GM21528 (cell line): ENCODE measurements around the gene PCBD2.
"Not testable (repeated sequence)": the region's sequence is repeated elsewhere in the genome, so short reads cannot be mapped to it uniquely, and the experiment has no call there.

ENCODE experiments used
- ATAC-seq: cut with Tn5 transposase; IDR thresholded peaks from one replicate; pipeline ENCODE4 v1.9.1; 2021; ENCODE audit warnings: mild to moderate bottlenecking, moderate library complexity; ENCODE audit not compliant: unreplicated experiment, low FRiP score

PCBD2 gene

DNA sequence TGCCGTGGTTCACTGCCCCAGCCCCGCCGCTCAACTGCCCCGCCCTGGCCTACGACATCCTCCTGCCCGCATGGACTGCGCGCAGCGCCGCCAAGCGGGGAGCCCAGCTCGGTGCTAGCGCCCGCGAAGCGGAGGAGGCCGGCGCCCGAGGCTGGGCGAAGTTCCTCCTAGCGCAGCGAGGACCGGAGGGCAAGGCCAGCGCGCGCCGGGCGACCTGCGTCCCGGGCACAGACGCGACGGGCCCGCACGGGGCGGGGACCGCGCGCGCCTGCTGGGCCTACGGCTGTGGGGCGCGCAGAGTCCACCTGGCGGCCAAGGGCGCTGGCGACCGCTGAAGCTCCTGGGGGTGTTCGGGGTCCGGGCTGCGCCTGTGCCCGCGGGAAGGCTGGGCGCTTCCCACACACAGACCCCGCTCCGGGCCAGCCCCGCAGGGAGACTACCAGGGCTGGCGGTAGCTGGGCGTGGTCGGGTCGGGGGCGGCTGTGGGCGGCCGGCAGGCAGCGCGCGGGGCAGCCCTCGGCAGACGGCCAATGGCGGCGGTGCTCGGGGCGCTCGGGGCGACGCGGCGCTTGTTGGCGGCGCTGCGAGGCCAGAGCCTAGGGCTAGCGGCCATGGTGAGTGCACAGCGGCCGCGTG lies at the start of gene PCBD2:
PCBD2 (plus strand) TSS at position 522 of the 636 bp plus-strand sequence; CDS start at position 531, 9 bp downstream.
- ATAC-seq, result peak; percentile 70

DNA sequence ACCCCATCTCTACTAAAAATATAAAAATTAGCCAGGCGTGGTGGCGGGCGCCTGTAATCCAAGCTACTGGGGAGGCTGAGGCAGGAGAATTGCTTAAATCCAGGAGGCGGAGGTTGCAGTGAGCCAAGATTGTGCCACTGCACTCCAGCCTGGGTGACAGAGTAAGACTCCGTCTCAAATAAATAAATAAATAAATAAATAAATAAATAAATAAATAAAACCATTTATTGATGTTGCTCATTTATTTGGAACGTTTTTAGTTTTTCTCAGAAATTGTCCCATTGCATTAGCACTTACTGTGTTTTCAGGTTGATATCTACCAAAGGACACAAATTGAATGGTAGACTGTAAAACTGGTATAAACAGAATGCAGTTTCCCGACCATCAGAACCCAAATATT lies 48.5 kb upstream of the PCBD2 start:
- ATAC-seq, result not testable (repeated sequence)

DNA sequence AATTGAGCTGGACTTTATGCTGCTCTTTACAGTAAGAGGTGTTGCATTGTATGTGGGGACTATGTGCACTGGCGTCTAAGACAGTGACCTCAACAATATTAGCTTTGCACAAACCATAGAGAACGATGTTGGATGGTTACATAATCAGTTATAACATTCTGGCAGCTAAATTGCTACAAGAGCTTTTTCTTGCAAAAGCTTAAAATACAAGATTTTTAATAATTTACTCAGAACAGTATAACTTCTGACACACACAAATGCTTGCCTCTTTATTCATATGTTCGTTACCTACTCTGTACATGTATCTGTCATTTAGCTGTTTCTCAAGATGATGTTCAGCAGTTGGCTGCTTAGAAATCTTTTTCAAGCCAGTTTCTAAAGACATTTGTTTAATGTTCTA lies 47.5 kb upstream of the PCBD2 start:
- no peak for ATAC-seq

DNA sequence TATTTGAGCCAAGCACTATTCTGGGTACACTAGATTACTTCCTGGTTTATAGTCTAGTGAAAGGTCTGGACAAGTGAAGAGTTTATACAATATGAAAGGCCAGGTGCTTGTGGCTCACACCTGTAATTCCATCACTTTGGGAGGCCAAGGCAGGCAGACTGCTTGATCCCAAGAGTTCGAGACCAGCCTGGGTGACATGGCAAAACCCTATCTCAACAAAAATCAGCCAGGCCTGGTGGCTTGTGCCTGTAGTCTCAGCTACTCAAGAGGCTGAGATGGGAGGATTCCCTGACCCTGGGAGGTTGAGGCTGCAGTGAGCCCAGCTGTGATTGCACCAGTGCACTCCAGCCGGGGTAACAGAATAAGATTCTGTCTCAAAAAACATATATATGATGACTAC lies 40.2 kb upstream of the PCBD2 start:
- ATAC-seq, result no peak

DNA sequence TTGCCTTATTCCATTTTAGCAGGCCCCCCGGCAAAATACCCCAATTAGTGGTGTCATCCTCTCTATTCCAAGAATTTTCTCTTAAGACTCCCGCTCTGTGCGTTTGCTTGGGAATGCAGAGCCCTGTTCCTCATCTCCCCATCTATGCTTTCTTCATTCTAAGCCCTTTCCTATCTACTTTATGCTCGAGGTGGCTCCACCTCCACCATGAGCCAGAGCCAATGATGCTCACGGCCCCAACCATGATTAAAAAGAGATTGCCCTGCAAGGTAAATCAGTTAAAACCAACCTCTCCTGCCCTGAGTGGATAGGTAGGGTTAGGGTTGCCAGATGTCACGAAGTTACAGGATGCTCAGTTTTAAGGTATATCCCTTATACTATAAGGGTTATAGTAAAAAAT lies 31.4 kb upstream of the PCBD2 start:
- ATAC-seq, result no peak

DNA sequence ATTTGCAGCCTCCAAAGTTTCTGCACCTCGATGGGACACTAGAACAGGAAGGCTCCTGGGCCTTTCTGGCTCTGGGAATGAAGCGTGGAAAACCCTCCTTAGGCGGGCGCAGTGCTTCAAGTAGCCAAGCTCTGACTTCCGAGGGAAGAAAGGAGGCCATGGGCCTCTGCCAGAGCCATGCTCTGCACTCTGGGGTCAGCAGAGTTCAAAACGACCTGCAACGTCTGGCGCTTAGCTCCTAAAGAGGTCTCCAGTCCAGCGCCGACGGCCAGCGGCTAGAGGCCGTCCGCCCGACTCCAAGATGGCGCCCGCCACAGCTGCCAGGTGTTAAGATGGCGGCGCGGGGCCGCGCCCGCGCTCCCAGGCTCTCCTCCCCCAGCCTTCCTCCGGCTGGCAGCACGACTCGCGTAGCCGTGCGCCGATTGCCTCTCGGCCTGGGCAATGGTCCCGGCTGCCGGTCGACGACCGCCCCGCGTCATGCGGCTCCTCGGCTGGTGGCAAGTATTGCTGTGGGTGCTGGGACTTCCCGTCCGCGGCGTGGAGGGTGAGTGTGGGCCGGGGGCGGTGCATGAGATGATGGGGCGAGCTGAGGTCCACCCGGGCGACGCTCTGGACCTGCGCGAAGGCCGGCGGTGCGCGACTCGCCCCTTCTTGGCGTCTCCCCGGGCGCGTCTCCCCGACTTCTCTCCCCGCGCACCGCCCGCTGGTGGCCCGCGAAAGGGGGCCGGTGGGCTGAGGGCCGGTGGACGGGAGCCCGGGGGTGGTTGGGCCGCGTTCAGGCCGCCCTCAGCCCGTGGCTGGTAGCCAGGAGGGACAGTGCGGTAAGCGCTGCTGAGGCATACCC lies 30.7 kb upstream of the PCBD2 start, which contains the start of gene TXNDC15:
TXNDC15 (plus strand) TSS at position 385 of the 844 bp plus-strand sequence; CDS start at position 442, 57 bp downstream.
- ATAC-seq, result peak; percentile 84

DNA sequence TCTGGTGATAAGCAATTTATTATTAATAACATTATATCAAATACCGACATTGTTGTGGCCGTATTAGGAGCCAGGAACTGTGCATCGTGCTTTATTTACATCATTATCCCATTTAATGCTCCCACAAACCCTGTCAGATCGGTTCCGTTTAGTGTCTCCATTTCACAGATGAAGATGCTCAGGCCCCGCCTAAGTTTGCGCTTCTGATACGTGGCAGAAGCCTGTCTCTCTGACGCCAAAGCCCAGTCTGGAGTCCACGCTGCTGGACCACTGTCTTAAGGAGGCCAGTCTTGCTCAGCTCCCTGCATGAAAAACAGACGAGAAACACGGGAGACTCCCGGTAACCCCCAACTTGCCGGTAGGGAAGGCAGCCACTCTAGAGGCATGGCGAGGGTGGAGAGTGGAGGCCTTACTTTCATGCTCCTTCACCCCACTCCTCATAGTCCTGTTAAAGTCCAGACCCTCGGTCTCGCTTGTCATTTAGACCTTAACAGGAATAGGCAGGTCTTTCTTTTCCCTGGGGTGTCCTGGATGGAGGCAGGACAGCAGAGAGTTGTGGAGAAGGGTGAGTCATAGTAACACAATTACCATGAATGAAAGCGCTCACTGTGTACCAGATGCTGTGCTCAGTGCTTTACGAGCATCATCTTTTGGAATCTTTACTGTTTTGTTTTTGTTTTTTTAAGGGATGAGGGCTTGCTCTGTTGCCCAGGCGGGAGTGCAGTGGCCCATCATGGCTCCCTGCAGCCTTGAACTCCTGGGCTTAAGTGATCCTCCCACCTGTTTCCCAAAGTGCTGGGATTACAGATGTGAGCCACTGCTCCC lies 29.9 kb upstream of the PCBD2 start:
- peak; percentile 38 for ATAC-seq

DNA sequence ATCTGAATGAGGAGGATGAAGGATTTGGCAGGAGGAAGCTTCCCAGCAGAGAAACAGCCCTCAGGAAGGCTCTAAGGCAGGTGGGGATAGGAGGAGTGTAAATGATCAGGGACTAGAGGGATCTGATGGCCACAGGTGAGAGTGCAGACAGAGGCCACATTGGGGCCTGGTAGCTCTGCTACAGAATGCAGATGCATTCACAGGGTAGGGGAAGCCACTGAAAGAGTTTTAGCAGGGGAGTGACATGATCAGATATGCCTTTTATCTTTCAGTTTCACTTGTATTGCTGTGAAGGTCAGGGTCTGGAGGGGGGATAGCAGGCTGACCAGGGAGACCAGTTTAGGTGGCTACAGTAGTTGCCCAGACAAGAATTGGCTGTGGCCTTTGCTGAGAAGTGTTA lies 27.8 kb upstream of the PCBD2 start:
- no peak for ATAC-seq

DNA sequence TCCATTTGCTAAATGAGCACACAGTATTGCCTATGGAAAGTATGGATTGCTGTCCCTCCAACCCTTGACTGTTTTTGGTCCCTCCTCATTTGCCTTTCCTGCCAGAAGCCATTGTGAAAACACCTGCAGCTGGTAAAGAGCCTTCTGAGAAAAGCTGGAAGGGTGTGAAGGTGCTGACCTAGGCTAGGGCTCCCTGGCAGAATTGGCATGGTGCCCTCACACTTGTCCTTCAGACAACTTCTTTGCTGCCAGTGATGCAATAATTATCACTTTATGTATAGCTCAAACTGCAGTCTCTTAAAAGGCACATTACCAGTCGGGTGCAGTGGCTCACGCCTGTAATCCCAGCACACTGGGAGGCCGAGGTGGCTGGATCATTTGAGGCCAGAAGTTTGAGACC lies 26.5 kb upstream of the PCBD2 start:
- ATAC-seq, result no peak

DNA sequence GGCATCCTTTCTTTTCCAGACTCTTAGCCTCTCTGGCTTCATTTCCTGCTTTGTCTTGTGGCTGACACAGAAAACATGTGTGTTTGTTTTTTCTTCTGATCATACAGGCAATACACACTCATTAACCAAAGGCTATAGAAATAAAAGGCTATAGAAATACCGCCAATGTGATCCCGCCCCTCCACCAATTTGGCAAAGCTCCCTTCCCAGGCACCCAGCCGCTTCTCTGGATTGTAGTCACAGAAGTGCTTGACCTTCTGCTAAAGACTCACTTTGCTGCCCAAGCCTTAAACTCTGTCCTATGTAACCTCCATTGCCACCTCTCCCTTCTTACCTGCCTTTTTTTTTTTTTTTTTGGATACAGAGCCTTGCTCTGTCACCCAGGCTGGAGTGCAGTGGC lies 25.5 kb upstream of the PCBD2 start:
- ATAC-seq, result no peak

DNA sequence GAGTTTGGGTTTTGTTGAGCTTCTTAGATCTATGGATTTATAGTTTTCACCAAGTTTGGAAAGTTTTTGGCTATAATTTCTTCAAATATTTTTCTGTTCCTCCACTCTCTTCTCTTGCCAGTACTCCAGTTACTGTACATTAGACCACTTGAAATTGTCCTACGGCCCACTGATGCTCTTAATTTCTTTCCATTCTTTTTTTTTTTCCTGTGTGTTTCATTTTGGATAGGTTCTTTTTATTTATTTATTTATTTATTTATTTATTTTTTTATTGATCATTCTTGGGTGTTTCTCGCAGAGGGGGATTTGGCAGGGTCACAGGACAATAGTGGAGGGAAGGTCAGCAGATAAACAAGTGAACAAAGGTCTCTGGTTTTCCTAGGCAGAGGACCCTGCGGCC lies 24.0 kb upstream of the PCBD2 start:
- ATAC-seq, result not testable (repeated sequence)

DNA sequence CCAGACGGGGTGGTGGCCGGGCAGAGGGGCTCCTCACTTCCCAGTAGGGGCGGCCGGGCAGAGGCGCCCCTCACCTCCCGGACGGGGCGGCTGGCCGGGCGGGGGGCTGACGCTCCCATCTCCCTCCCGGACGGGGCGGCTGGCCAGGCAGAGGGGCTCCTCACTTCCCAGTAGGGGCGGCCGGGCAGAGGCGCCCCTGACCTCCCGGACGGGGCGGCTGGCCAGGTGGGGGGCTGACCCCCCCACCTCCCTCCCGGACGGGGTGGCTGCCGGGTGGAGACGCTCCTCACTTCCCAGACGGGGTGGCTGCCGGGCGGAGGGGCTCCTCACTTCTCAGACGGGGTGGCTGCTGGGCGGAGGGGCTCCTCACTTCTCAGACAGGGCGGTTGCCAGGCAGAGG lies 23.2 kb upstream of the PCBD2 start:
- not testable (repeated sequence) for ATAC-seq

DNA sequence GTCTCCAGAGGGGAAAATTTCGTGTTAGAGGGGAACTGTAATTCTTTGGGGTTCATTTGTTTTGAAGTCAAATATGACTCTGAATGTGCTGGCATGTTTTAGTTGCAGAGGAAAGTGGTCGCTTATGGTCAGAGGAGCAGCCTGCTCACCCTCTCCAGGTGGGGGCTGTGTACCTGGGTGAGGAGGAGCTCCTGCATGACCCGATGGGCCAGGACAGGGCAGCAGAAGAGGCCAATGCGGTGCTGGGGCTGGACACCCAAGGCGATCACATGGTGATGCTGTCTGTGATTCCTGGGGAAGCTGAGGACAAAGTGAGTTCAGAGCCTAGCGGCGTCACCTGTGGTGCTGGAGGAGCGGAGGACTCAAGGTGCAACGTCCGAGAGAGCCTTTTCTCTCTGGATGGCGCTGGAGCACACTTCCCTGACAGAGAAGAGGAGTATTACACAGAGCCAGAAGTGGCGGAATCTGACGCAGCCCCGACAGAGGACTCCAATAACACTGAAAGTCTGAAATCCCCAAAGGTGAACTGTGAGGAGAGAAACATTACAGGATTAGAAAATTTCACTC lies 17.3 kb upstream of the PCBD2 start:
- ATAC-seq, result no peak

DNA sequence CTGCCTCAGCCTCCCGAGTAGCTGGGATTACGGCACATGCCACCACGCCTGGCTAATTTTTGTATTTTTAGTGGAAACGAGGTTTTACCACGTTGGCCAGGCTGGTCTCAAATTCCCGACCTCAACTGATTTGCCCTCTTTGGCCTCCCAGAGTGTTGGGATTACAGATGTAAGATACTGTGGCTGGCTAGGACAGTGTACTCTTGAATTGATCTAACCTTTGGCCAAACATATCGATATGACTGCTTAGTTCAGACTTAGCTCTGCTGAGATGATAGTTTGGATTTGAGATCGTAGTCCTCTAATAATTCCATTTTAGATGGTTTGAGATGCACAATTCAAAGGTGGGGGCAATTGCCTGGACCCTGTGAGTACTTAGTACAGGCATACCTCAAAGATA lies 15.6 kb upstream of the PCBD2 start:
- no peak for ATAC-seq

DNA sequence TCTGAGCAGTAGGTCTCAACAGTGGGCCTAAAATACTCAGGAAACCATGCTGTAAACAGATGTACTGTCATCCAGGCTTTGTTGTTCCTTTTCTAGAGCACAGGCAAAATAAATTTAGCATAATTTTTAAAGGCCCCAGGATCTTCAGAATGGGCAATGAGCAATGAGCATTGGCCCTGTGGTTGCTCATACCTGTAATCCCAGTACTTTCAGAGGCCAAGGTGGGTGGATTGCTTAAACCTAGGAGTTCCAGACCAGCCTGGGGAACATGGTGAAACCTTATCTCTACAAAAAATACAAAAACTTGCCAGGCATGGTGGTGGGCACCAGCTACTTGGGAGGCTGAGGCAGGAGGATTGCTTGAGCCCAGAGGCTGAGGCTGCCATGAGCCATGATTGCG lies 13.5 kb upstream of the PCBD2 start:
- no peak for ATAC-seq

DNA sequence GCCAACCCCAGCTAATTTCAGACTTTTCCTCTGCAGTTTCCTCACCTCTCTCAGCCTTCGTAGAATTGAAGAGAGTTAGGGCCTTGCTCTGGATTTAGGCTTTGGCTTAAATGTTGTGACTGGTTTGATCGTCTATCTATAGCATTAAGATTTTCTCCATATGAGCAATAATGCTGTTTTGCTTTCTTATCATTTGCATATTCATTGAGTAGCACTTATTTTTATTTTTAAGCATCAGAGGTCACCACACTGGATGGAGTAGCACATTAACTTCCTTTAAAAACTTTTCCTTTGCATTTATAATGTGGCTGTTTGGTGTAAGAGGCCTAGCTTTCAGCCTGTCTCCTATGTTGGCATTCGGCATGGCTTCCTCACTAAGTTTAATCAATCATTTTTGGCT lies 12.6 kb upstream of the PCBD2 start:
- no peak for ATAC-seq

DNA sequence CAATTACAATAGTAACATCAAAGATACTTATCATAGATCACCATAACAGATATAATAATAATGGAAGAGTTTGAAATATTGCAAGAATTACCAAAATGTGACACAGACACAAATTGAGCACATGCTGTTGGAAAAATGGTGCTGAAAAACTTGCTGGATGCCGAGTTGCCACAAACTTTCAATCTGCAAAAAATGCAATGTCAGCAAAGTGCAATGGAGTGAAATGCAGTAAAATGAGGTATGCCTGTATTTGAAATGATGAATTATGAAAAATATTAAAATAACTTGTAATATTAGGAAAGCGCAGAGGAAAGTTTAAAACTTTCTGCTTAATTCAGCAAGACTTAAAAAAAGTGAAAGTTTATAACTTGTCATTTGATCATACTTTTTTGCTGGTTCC lies 12.0 kb upstream of the PCBD2 start:
- no peak for ATAC-seq

DNA sequence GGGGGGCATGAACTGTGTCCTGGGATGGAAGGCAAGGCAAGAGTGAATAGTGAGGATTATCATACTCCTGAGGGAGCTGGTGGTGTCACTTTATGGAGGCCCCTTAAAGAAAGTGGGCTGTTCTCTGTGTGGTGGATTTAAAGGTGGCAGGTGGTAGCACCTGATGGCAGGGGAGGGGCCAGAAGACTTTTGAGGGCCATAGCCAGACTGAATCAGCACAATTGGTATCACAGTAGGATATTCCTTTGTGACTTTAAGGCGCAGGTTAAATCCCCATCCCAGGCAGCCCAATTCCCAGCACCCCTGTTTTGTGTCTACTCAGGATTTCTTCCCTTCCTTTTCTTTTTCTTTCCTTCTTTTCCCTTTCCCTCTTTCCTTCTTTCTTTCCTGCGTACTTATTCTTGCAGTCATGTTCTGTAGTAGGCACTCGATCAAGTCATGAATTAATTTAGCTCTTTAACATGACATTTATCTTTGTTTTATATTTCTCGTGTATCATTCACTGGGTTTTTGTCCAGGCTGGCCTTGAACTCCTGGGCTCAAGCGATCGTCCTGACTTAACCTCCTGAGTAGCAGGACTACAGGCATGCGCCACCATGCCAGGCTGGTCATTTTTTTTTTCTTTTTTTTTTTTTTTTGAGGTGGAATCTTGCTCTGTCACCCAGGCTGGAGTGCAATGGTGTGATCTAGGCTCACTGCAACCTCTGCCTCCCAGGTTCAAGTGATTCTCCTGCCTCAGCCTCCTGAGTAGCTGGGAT lies 11.0 kb upstream of the PCBD2 start:
- no peak for ATAC-seq

DNA sequence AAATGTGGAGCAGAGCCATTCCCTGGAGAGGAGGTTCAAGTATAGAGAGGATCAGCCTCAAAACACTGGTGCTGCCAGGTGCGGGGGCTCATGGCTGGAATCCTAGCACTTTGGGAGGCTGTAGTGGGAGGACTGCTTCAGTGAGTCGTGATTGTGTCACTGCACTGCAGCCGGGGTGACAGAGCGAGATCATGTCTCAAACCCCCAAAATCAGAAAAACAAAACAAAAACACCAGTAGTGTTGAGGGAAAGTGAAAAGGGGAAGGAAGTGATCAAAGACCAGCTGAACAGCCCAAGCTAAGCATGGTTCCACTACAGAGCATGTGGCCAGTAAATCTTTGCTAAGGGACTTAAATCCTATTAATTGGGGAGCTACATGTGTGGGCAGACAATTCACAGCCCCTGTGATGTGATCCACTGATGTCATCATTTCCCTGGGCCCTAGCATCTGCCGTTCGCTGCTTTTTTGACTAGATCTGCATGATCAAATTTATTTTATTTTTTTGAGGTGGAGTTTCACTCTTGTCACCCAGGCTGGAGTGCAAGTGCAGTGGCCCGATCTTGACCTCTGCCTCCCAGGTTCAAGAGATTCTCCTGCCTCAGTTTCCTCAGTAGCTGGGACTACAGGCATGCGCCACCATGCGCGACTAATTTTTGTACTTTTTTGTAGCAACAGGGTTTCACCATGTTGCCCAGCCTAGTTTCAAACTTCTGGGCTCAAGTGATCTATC lies 2.7 kb upstream of the PCBD2 start:
- ATAC-seq, result peak; percentile 41
